Activated B cell treated with CpG ODN at 0.5 μM for 24 hours (primary cell): ENCODE results near the gene MPC1. TPM values are rescaled to one million over a fixed set of nuclear protein-coding genes. Genes with fewer than 3 reads are reported as not detected.
A peak's percentile ranks its signal among the peaks of the same experiment; 100 is the strongest.

Experiments
- ATAC-seq: fragments of 200-7000 bp; cut with Tn5 transposase; one replicate; pipeline ENCODE4 v1.10.0; 2021; ENCODE audit warnings: low read depth, mild to moderate bottlenecking, moderate library complexity
- CTCF ChIA-PET: fragments of 350-600 bp; sonication (Branson Sonifier 250); formaldehyde crosslinking; loops from one replicate; lab custom pipeline; 2021; ENCODE audit warnings: antibody characterized with exemption; lab: Charles Lee
- POLR2A ChIA-PET: fragments of 350-600 bp; sonication (Branson Sonifier 250); formaldehyde crosslinking; loops from one replicate; lab custom pipeline; 2021; ENCODE audit warnings: antibody characterized with exemption; lab: Charles Lee
- DNase-seq: peaks from one replicate; pipeline ENCODE4 v3.0.0; 2022
- H3K27ac Mint-ChIP-seq: one replicate; pipeline ENCODE4 v1.8.0; 2020; ENCODE audit warnings: mixed read lengths
- H3K27me3 Mint-ChIP-seq: one replicate; pipeline ENCODE4 v1.8.0; 2021; ENCODE audit warnings: mixed read lengths
- H3K36me3 Mint-ChIP-seq: one replicate; pipeline ENCODE4 v1.8.0; 2021; ENCODE audit warnings: low read depth, mixed read lengths
- H3K4me1 Mint-ChIP-seq: one replicate; pipeline ENCODE4 v1.8.0; 2021; ENCODE audit warnings: mixed read lengths
- H3K4me3 Mint-ChIP-seq: one replicate; pipeline ENCODE4 v1.8.0; 2020; ENCODE audit warnings: mild to moderate bottlenecking, mixed read lengths
- H3K9me3 Mint-ChIP-seq: one replicate; pipeline ENCODE4 v1.8.0; 2020; ENCODE audit warnings: mixed read lengths
- intact Hi-C: fragments of 100-400 bp; cut with micrococcal nuclease; formaldehyde crosslinking; loops from one replicate; pipeline ENCODE4 v1.15.1; 2024
- total RNA-seq: library from RNA; stranded (reverse); gene quantifications from 2 replicates; pipeline ENCODE4 v1.2.3, GENCODE V29; 2022
- TF ChIP-seq, protein P1 (sequence below): fragments of 200-600 bp; IDR thresholded peaks from one replicate; pipeline ENCODE4 v1.8.0; 2022; ENCODE audit warnings: antibody characterized with exemption, mild to moderate bottlenecking

MPC1 gene
- total RNA-seq, 1 donor from 2014 or later = 17.3 TPM

DNA sequence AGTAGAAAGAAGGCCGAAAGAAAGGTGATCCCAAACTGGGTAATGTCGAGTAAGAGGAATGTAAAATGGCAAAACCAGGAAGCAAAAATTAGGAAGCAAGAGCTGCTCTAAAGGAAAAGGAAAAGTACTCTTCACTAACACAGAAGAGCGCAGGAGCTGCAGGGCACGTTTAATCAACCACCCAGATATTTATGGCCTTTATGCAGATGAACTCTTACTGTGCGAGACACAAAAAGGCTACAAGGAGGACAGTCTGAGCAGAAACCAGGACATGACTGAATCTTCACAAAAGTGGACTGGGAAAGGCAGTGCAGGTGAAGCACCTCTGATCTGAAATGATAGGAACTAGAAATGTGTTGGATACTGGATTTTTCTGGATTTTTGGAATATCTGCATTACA lies 59.3 kb downstream of the MPC1 start:
- Mint-ChIP-seq H3K27me3 (no peaks in the 10 kb centered on the region), H3K4me3 (no peak overlapping the region), H3K27ac (no peak overlapping the region), H3K36me3 (peaks cover 79% of the 10 kb centered on the region), H3K4me1 (peaks cover 10% of the 10 kb centered on the region), H3K9me3 (no peaks in the 10 kb centered on the region)
- ATAC-seq (no peak), DNase-seq (no peak)
- ChIA-PET POLR2A (no interaction called here), CTCF (no interaction called here)
- TF ChIP-seq, protein P1, sequence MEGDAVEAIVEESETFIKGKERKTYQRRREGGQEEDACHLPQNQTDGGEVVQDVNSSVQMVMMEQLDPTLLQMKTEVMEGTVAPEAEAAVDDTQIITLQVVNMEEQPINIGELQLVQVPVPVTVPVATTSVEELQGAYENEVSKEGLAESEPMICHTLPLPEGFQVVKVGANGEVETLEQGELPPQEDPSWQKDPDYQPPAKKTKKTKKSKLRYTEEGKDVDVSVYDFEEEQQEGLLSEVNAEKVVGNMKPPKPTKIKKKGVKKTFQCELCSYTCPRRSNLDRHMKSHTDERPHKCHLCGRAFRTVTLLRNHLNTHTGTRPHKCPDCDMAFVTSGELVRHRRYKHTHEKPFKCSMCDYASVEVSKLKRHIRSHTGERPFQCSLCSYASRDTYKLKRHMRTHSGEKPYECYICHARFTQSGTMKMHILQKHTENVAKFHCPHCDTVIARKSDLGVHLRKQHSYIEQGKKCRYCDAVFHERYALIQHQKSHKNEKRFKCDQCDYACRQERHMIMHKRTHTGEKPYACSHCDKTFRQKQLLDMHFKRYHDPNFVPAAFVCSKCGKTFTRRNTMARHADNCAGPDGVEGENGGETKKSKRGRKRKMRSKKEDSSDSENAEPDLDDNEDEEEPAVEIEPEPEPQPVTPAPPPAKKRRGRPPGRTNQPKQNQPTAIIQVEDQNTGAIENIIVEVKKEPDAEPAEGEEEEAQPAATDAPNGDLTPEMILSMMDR = no peak
- intact Hi-C loops = no loop called here

DNA sequence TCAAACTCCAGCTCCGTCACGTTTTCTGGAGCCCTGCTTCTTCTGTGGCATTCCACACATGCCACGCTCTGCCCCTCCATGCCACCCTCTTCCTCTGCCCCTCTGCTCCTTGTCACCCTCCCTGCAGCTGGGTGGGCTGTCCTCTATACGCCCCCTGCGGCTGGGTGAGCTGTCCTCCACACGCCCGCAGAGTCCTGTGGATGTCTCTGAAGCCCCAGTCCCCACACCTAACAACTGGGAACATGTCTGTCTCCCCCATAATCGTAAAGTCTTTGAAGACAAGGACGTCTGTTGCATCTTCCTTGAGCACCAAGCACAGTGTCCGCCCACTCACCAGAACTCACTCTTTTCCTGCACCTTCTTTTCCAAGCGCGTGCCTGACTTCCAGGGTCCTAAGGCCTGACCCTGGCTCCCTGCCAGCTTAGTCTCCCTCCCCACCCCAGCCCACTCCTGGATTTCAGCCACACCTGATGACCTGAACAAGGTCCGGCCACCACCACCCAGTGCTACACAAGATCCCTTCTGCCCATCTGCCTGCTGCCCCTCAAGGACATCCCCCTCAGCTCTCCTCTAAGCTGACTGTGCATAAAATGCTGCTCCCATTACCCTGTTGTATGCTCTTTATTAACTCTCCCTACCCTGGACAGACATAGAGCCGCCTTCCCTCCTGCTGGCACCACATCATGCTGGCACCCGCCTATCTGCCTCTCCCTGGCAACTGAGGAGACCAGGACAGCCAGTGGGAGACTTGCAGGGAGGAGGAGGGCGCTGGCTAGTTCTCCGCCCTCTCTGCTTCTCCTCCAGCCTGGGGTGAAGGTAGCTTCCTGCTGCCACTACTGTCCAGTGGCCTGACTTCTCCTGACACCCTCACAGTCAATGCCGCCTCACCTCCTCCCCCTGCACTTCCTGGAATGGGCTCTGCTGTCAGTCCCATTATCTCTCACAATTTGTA lies 63.8 kb downstream of the MPC1 start:
- Mint-ChIP-seq H3K4me3 (no peak overlapping the region), H3K4me1 (no peaks in the 10 kb centered on the region), H3K36me3 (peaks cover 45% of the 10 kb centered on the region), H3K27ac (no peak overlapping the region), H3K27me3 (no peaks in the 10 kb centered on the region), H3K9me3 (no peaks in the 10 kb centered on the region)
- TF ChIP-seq, protein P1 = no peak
- DNase-seq = no peak
- ChIA-PET CTCF (interaction anchor here (1.7 kb wide), 1 partner anchor 63 kb away, joined by 7 read pairs; no protein-coding TSS in a partner anchor), POLR2A (no interaction called here)
- ATAC-seq = no peak
- intact Hi-C loops = no loop called here

DNA sequence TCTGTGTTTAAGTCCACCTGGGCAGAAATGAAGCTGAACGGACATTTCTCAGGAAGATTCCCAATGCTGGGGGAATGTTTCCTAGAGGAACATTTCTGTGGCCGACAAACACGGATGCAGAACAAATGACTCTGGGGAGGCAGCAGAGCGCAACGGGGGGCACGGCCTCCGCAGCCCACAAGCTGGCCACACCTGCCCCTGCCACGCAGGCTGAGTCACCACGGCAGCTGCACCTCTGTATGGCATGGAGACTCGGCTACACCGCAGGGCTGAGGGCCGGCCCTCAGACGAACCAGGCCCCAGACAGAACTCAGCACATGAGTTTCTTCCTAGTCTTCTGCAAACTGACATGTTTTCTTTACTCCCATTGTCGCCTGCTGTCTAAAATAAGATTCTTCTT lies 64.5 kb downstream of the MPC1 start:
- Mint-ChIP-seq H3K4me3 (no peak overlapping the region), H3K36me3 (peaks cover 38% of the 10 kb centered on the region), H3K27ac (no peak overlapping the region), H3K9me3 (no peaks in the 10 kb centered on the region), H3K4me1 (no peaks in the 10 kb centered on the region), H3K27me3 (no peaks in the 10 kb centered on the region)
- DNase-seq (no peak), ATAC-seq (no peak)
- ChIA-PET POLR2A (no interaction called here), CTCF (interaction anchor here (1.1 to 1.7 kb wide), 2 partner anchors 42 to 63 kb away, joined by 4 to 7 read pairs; no protein-coding TSS in a partner anchor)
- intact Hi-C loops = no loop called here
- TF ChIP-seq, protein P1 = no peak

DNA sequence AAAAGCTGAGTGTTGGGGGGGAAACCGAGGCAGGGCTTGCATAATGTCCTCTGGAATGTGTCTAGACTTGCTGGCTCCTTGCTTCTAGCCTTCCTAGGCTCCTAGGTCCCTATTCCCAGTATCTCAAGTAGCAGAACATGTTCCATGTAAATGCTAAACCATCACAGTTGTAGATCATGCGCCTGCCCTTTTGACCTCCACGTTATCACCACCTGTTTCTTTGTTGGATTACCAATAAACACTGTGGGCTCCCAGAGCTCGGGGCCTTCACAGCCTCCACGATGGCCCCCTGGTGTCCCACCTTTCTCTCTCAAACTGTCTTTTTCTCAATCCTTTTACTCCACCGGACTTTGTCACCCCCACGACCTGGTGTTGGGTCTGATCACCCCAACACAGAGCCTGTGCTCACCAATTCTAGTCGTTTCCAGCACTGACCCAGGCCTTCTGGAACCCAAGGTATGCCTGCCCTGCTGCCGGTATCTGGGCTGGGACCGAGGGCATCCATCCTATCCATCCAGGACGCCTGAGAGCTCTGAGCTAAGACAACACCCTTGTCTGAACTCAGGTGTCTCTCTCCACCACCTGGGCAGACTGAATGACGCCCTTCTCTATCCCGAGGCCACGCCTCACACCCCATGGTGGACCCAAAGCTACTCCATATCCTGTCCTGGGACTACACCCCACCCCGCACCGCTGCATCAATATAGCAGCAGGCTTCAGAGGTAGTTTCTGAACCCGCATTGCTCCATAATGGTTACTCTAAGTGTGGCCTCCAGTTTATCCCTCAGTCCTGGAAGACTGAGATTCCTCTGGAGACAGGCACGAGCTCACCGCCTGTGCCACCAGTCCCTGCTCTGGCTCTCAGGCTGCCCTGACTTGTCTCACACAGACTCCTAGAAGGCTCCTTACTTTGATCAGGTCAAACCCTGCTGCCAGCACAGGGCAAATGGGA lies 65.2 kb downstream of the MPC1 start:
- Mint-ChIP-seq H3K27ac (peak overlapping the region; percentile 2), H3K4me1 (peaks cover 2% of the 10 kb centered on the region), H3K4me3 (no peak overlapping the region), H3K36me3 (peaks cover 32% of the 10 kb centered on the region), H3K9me3 (no peaks in the 10 kb centered on the region), H3K27me3 (no peaks in the 10 kb centered on the region)
- POLR2A ChIA-PET = no interaction called here
- TF ChIP-seq, protein P1 = no peak
- CTCF ChIA-PET = interaction anchor here (1.1 to 1.7 kb wide), 2 partner anchors 41 to 64 kb away, joined by 4 to 7 read pairs; no protein-coding TSS in a partner anchor
- intact Hi-C loops = no loop called here
- no peak for DNase-seq
- ATAC-seq = no peak
